OCI-M2 (cell line): ENCODE data around the gene KCNJ12.

Experiments
- DNase-seq: peaks from one replicate; lab custom pipeline; 2025; ENCODE audit not compliant: unreplicated experiment; lab: John Stamatoyannopoulos, UW

Gene KCNJ12

GRCh38 chr17:21365016-21365415, 11.1 kb upstream of the KCNJ12 start:
- no peak for DNase-seq

DNA sequence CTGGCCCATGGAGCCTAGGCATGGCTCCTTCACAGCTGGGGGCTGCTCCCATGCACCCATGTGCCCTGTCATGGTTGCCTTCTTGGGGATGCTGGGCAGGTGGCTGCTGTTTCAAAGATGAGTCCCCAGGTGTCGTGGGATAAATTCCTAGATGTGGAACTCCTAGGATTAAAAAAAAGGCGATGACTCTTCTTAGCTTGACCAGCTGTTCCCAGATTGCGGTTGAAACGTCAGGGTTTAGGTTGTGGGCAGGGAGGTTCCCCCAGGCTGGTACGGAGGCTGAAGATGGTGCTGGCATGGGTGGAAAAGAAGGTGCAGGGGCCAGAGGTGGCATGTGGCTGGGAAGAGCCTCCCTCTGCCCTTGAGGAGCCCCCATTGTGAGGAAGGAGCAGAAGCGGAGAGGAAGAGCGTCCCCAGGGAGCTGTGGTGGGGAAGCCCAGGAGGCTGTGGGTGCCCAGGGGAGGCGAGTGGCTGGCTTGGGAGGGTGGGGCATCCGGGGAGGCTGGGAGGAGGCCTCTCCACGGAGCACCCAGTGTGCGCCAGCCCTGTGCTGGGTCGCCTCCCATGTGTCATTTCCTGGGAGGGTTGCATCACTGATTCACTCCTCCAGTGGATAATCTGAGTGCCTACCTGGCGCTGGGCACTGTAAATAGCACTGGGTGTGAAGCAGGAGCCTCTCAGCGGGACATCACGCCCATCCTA, 7.5 kb upstream of the KCNJ12 start:
- DNase-seq, result no peak

DNA sequence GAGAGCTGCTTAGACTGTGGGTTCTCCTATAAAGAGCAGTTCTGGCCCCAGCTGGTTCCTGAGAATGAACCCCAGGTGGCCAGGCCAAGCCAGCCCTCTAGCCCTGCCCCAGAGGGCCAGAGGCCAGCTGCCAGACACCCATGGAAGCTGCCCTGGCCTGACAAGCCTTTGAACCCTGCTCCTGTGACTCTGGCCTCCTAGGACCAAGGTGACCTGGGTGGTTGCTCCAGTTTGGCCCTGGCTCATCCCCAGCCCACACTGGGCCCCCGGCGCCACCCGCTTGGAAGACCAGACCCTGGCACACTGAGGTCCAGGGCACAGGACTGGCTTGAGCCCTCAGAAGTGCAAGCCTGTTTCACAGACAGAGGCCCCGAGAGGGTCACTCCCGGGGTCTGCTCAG, 6.8 kb upstream of the KCNJ12 start:
- no peak for DNase-seq

DNA sequence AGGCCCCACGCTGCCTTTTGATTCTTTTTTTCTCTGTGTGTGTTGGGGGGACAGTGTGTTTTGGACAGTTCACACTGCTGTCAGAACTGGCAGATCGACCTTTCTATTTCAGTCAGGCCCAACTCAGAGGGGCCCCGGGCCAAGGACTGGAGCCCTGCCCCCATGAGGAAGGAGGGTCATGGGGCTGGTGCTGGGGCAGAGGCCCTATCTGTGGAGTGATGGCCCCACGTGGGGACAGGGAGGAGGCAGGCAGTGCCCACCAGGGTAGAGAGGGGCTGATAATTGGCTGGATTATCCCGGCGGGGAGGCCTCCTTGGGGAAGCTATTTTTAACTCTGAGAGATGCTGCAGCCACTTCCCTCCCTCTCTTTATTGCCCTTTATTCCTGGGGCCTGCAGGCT, 5.7 kb upstream of the KCNJ12 start:
- no peak for DNase-seq

DNA sequence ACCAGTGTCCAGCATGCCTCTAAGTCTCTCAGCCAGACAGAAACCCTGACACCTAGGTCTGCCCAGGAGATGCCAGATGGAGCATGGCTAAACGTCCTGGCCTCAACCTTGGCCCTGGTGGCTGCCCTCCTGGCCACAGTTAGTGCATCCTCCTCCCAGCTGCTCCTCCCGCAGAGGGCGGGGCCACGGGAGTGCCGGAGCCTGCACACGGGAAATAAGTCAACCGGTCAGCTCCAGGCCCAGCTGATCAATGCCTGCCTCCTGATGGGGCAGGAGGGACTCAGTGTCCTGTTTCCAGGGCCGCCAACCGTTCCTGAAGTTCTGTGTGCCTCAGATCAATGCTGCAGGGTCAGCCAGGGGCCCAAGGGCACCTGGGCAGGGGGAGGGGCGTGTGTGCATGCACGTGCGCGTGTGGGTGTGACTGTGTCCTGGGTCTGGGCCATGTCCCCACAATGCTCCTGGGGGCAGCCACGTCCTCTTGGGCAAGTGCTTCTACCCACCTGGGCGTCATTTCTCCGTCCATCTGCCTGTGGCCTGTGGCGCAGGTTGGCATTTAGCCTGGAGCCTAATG, 4.6 kb upstream of the KCNJ12 start:
- DNase-seq, result no peak

DNA sequence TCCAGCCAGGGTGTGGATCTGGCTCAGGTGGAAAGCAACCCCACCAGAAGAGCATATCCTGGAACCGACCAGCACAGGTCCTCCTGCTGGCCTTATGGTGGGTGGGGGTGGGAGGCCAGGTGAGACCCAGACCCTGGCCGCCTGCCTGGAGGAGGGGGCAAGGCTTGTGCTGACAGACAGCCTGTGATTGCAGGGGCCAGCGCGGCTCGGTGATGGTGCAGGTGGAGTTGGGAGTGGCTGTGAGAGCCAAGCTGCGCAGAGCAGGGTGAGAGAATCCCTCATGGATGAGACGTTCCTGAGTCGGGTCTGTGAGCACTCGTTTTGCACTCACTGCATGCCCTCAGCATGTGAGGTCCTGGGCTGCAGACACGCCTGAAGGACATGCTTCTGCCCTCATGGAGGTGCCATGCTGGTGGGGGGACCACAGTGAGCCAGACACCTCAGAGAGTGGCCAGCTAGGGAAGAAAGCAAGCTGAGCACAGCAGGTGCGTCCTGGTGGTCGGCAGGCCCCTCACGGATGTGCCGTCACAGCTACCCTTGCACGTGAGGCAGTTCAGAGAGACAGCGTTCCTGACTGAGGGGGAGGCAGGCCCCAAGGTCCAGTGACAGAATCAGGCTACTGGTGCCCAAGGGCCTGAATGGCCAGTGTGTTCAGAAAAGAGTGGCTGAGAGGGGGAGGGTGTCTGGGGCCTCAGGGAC, 3.8 kb upstream of the KCNJ12 start:
- DNase-seq, result no peak

DNA sequence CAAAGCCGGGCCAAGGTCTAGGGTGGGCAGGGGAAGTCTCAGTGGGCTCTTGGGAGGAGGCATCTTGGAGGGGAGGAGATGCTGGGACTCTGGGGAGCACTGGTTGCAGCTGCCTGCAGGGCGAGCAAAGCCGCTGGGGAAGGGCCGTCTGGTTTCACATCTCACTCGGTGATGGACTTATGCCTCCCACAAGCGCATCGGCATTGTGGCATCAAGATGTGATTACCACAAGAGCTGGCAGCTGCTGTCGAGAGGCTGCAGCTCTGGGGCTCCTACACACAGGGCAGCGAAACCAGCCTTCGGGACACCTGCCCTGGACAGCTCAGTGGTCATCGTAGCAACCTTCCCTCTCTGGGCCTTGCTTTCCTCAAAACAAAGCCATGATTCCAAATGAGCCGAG, 3.1 kb upstream of the KCNJ12 start:
- DNase-seq, result no peak

DNA sequence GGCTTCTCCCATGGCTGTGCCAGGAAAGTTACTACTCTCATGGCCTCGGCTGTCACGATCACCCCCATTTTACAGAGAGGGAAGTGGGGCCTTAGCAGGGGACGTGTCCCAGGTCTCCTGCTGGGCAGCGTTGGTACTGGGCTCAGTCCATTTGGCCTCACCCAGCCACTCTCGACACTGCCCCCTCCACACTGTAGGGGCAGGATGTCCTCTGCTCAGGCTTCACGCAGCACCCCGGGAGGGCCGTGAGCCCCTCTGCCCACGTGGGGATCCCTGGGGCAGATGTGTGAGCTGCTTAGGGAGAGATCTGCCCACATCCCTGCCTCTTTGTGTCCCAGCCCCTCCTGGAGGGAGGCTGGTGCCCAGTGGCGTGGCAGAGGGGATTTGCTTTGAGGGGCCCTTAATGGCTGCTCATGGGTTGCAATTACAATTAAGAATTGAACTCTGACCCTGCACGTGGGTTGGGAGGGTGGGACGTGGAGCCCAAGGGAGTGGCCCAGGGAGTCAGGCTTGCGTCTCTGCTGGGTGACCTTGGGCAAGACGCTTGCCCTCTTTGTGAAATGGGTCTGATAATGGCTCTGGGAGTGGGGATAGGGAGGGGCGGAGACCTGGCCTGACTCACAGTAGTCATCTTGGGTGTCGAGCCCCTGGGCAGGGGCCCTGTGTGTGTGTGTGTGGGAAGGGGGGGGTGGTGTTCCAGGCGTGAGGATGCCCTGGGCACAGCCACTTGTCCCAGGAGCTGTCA, 2.3 kb upstream of the KCNJ12 start:
- no peak for DNase-seq

GRCh38 chr17:21374441-21375161, 1.6 kb upstream of the KCNJ12 start:
- DNase-seq, result no peak

DNA sequence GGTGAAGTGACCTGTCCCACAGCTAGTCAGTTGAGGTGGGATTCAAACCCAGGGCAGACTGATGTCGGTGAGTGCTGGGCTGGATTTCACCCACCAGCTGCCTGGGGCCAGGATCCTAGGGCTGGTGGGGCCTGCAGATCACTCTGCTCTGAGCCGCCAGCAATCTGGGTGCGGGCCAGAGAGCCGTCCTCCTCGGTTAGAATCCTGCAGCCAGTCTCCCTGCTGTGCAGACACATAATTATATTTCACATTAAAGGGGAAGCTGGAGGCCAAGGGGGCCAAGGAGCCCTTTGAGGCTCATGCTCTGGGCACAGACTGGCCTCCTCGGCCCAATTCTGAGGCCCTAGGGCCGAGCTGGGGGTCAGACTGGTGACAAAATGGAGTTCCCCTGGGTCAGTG, 996 bp upstream of the KCNJ12 start:
- DNase-seq, result no peak

GRCh38 chr17:21375757-21376080, 438 bp upstream of the KCNJ12 start:
- no peak for DNase-seq

GRCh38 chr17:21376759-21377690, 868 bp downstream of the KCNJ12 start:
- DNase-seq, result no peak

GRCh38 chr17:21377705-21378396, 1.7 kb downstream of the KCNJ12 start:
- DNase-seq, result no peak

DNA sequence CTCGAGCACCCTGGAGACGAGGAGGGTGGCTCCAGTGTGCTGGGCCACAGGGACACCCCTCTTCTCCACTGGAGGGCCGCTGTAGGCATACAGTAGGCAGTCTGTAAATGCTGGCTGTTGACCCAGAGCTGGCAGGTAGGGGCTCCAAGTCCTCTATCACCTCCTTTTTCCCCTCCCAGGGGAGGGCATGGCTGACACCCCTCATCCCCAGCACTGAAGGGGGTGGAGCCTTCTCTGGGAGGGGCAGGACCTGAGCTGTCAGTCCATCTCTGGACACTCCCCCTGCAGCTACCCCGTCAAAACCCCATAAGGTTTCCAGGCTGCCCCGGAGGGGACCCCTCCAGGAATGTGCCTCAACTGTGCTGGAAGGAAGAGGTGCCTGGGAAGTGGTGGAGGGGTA, 2.4 kb downstream of the KCNJ12 start:
- DNase-seq, result no peak

GRCh38 chr17:21379080-21379711, 3.0 kb downstream of the KCNJ12 start:
- no peak for DNase-seq

GRCh38 chr17:21380659-21381058, 4.5 kb downstream of the KCNJ12 start:
- no peak for DNase-seq

GRCh38 chr17:21381076-21381706, 5.0 kb downstream of the KCNJ12 start:
- DNase-seq, result no peak

DNA sequence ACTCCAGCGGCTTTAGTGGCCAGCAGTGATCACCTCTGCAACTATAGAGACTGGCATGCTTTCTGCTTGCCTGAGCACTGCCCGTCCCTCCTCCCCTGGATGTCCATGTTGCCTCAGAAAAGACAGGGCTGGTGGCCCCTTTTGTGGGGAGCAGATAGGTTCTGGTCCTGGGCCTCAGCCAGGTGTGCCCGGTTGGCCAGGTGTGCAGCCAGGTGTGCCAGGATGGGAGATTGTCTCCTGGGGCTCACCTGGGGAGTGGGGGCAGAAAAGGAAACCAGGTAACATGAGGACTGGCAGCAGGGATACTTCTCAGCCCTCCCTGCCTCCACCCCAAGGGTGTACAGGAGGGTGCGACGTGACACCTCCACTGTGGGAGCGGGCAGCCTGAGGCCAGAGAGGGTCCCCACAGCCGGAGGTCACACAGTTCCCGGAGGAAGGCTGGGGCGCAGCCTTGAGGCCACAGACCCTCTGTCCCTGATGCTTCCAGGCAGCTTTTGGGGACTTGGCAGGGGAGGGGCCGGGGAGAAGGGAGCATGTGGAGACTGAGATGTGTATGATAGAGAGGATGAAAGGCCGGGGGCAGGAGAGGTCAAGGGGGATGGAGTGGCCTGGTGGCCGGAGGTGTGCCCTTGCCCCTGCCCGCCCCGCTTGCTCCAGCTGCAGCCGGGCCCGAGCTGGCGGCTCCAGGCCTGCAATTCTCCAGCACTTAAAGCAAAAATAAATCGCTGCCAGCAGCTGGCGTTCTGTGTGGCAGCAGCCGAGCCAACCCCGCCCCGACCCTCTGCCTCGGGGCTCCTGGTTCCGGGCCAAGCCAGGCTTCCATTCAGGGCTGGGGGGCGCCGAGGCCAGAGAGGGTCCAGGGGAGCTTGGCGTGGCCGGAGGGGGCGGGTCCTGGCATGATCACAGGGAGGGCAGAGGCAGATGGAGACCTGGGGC, 6.7 kb downstream of the KCNJ12 start:
- no peak for DNase-seq
